IgD-negative memory B cell (primary cell): ENCODE results near the gene KRT3. TPM values are rescaled to one million over a fixed set of nuclear protein-coding genes. Genes with fewer than 3 reads are reported as not detected.

Experiments
- H3K27ac Mint-ChIP-seq, 3 donors: one replicate each; pipeline ENCODE4 v1.8.0; 2020 to 2022; ENCODE audit warnings: mild to moderate bottlenecking in 3 of 3, mixed read lengths in 3 of 3, moderate library complexity in 1 of 3
- H3K27me3 Mint-ChIP-seq: one replicate; pipeline ENCODE4 v1.8.0; 2021; ENCODE audit warnings: mixed read lengths
- H3K36me3 Mint-ChIP-seq: one replicate; pipeline ENCODE4 v1.8.0; 2020; ENCODE audit warnings: mild to moderate bottlenecking, mixed read lengths
- H3K4me1 Mint-ChIP-seq, 3 donors: one replicate each; pipeline ENCODE4 v1.8.0; 2020 to 2022; ENCODE audit warnings: mixed read lengths in 3 of 3, mild to moderate bottlenecking in 1 of 3
- H3K4me3 Mint-ChIP-seq, 4 donors: one replicate each; pipeline ENCODE4 v1.8.0; 2020 to 2022; ENCODE audit warnings: mild to moderate bottlenecking in 4 of 4, mixed read lengths in 4 of 4, moderate library complexity in 3 of 4
- H3K9me3 Mint-ChIP-seq, 3 donors: one replicate each; pipeline ENCODE4 v1.8.0; 2020 to 2021; ENCODE audit warnings: mixed read lengths in 3 of 3, mild to moderate bottlenecking in 1 of 3
- polyA plus RNA-seq: library from polyadenylated mRNA; unstranded; fragments of 300-500 nt; fragmentation: Illumina TruSeq; gene quantifications from one replicate; pipeline ENCODE4 v1.2.3, GENCODE V29; 2021

Gene KRT3
- polyA plus RNA-seq, 1 donor from 2014 or later, result not detected

GRCh38 chr12:52744493-52745156 lies 51.3 kb downstream of the KRT3 start:
- no peak overlapping the region for H3K27ac Mint-ChIP-seq

GRCh38 chr12:52742822-52743457 lies 53.0 kb downstream of the KRT3 start:
- Mint-ChIP-seq H3K27me3 (peaks cover 14% of the 10 kb centered on the region), H3K36me3 (no peaks in the 10 kb centered on the region), H3K4me1 (no peaks in the 10 kb centered on the region), H3K4me3 (no peak overlapping the region), H3K27ac (no peak overlapping the region), H3K9me3 (peaks cover 0 to 3% (median 0%) of the 10 kb centered on the region in 3 donors)

More at GRCh38 chr12:52744493-52745156, 51.3 kb downstream of the KRT3 start:
- Mint-ChIP-seq H3K4me3 (no peak overlapping the region), H3K4me1 (no peaks in the 10 kb centered on the region), H3K36me3 (no peaks in the 10 kb centered on the region), H3K9me3 (peaks cover 0 to 3% (median 0%) of the 10 kb centered on the region in 3 donors), H3K27me3 (peaks cover 13% of the 10 kb centered on the region)

- no peaks in the 10 kb centered on the region for H3K4me1 Mint-ChIP-seq
- H3K27ac Mint-ChIP-seq, result no peak overlapping the region
Observed at GRCh38 chr12:52742196-52742580, 53.7 kb downstream of the KRT3 start.

GRCh38 chr12:52741375-52742195 lies 54.3 kb downstream of the KRT3 start:
- H3K27me3 Mint-ChIP-seq, result peaks cover 17% of the 10 kb centered on the region
- no peak overlapping the region for H3K27ac Mint-ChIP-seq
- no peaks in the 10 kb centered on the region for H3K36me3 Mint-ChIP-seq
- no peak overlapping the region for H3K4me3 Mint-ChIP-seq
- H3K4me1 Mint-ChIP-seq, result no peaks in the 10 kb centered on the region
- peaks cover 0 to 3% (median 0%) of the 10 kb centered on the region in 3 donors for H3K9me3 Mint-ChIP-seq

More at GRCh38 chr12:52742196-52742580, 53.7 kb downstream of the KRT3 start:
- H3K36me3 Mint-ChIP-seq, result no peaks in the 10 kb centered on the region
- peaks cover 16% of the 10 kb centered on the region for H3K27me3 Mint-ChIP-seq
- H3K4me3 Mint-ChIP-seq, result no peak overlapping the region
- H3K9me3 Mint-ChIP-seq, result peaks cover 0 to 3% (median 0%) of the 10 kb centered on the region in 3 donors

GRCh38 chr12:52740584-52740983 lies 55.3 kb downstream of the KRT3 start:
- Mint-ChIP-seq H3K27me3 (peaks cover 25% of the 10 kb centered on the region), H3K9me3 (peaks cover 0 to 3% (median 0%) of the 10 kb centered on the region in 3 donors), H3K4me1 (no peaks in the 10 kb centered on the region), H3K4me3 (no peak overlapping the region), H3K36me3 (no peaks in the 10 kb centered on the region), H3K27ac (no peak overlapping the region)

GRCh38 chr12:52739963-52740362 lies 56.0 kb downstream of the KRT3 start:
- H3K27me3 Mint-ChIP-seq, result peaks cover 28% of the 10 kb centered on the region
- H3K27ac Mint-ChIP-seq, result no peak overlapping the region
- H3K4me1 Mint-ChIP-seq, result no peaks in the 10 kb centered on the region
- H3K9me3 Mint-ChIP-seq, result peaks cover 0 to 3% (median 0%) of the 10 kb centered on the region in 3 donors
- no peaks in the 10 kb centered on the region for H3K36me3 Mint-ChIP-seq
- no peak overlapping the region for H3K4me3 Mint-ChIP-seq

Other genes with a start within 250 kb of the KRT3 start
- gene KRT71, start 243.0 kb downstream of the KRT3 start, polyA plus RNA-seq, result not detected
- not detected for gene KRT74, start 222.3 kb downstream of the KRT3 start, polyA plus RNA-seq
- gene KRT72, start 194.7 kb downstream of the KRT3 start, polyA plus RNA-seq, result not detected
- gene KRT73, start 177.6 kb downstream of the KRT3 start, polyA plus RNA-seq, result not detected
- not detected for gene KRT2, start 143.9 kb downstream of the KRT3 start, polyA plus RNA-seq
- gene KRT1, start 115.7 kb downstream of the KRT3 start, polyA plus RNA-seq, result 0.25 TPM
- not detected for gene KRT77, start 92.6 kb downstream of the KRT3 start, polyA plus RNA-seq
- not detected for gene KRT76, start 18.8 kb downstream of the KRT3 start, polyA plus RNA-seq
- not detected for gene KRT4, start 18.0 kb upstream of the KRT3 start, polyA plus RNA-seq
- not detected for gene KRT79, start 38.2 kb upstream of the KRT3 start, polyA plus RNA-seq
- not detected for gene KRT78, start 52.9 kb upstream of the KRT3 start, polyA plus RNA-seq
- gene KRT8, start 109.0 kb upstream of the KRT3 start, polyA plus RNA-seq, result not detected
- 2.6 TPM for gene KRT18, start 153.0 kb upstream of the KRT3 start, polyA plus RNA-seq
- gene EIF4B, start 210.3 kb upstream of the KRT3 start, polyA plus RNA-seq, result 104 TPM